Measurements from ENCODE around the gene ABCB1. TPM values are rescaled to one million over a fixed set of nuclear protein-coding genes. Genes with fewer than 3 reads are reported as not detected.

The ABCB1 gene
- polyA plus RNA-seq, 1 donor from 2014 or later, result 1.6 TPM

DNA sequence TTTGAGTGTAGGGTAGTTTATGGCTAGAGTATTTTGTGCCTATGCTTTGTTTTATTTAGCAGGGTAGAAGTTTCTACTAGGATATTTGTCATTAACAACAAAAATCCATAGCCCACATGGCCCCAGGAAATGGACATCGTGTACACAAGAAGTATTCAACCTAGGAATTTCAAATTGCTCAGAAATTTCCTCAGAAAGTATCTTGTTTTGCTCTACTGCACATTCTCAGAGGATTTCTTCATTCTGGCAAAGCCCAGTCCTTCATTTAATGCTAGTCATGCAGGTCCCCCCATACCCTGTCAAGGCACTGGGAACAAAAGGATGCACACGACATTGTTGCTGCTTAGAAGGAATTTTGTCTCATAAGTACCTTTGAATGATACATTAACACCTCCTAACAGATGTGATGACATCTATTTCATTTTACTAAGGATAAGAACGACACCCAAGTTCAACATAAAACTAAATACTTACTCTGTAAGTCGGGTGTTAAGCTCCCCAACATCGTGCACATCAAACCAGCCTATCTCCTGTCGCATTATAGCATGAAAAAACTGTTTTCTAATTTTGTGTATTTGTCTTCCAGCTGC is 34.3 kb downstream of the ABCB1 start (continued):
- TF ChIP-seq MXI1 (conservative IDR thresholded peaks at IDR 0.05; ENCODE audit: poor library complexity, severe bottlenecking) (no peak), EP300 (conservative IDR thresholded peaks at IDR 0.05; ENCODE audit: poor library complexity, severe bottlenecking) (no peak), TAF1 (IDR thresholded peaks at IDR 0.05; ENCODE audit: low read depth) (no peak)

DNA sequence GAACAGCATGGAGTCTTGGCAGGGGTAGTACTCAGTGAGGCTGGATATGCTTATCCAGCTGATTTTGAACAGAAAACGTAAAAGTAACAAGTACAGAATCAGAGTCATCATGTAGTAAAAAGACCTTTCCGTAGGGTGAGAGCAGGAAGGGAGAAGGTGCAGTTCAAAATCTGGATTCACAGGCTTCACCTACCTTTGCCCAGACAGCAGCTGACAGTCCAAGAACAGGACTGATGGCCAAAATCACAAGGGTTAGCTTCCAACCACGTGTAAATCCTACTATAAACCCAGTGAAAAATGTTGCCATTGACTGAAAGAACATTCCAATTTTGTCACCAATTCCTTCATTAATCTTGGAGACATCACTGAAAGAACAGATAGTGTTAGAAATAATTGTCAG is 34.8 kb downstream of the ABCB1 start:
- H3K36me3 ChIP-seq (ENCODE audit: insufficient read depth, low read length), result no peaks in the 10 kb centered on the region
- no peaks in the 10 kb centered on the region for H3K27me3 ChIP-seq (ENCODE audit: insufficient read depth, low read depth, low read length)
- no peaks in the 10 kb centered on the region for H4K20me1 ChIP-seq (ENCODE audit: insufficient read depth)
- no peak overlapping the region for H3K4me2 ChIP-seq (ENCODE audit: low read length)
- no peaks in the 10 kb centered on the region for H3F3A ChIP-seq (ENCODE audit: insufficient read depth, low read length, poor library complexity, severe bottlenecking)
- no peak overlapping the region for H3K9ac ChIP-seq (ENCODE audit: low read length)
- H3K9me3 ChIP-seq (ENCODE audit: low read length), result no peaks in the 10 kb centered on the region
- no peak overlapping the region for H2AFZ ChIP-seq (ENCODE audit: low read depth, low read length)
- no peak overlapping the region for H3K4me3 ChIP-seq (ENCODE audit: low read length)
- TF ChIP-seq TAF1 (IDR thresholded peaks at IDR 0.05; ENCODE audit: low read depth) (no peak), EP300 (conservative IDR thresholded peaks at IDR 0.05; ENCODE audit: poor library complexity, severe bottlenecking) (no peak), SMC3 (conservative IDR thresholded peaks at IDR 0.05; ENCODE audit: poor library complexity) (no peak), EZH2 (IDR thresholded peaks at IDR 0.05; ENCODE audit: borderline replicate concordance, insufficient read depth, low read length, poor library complexity, severe bottlenecking) (no peak)
- TF ChIP-seq, protein P1, sequence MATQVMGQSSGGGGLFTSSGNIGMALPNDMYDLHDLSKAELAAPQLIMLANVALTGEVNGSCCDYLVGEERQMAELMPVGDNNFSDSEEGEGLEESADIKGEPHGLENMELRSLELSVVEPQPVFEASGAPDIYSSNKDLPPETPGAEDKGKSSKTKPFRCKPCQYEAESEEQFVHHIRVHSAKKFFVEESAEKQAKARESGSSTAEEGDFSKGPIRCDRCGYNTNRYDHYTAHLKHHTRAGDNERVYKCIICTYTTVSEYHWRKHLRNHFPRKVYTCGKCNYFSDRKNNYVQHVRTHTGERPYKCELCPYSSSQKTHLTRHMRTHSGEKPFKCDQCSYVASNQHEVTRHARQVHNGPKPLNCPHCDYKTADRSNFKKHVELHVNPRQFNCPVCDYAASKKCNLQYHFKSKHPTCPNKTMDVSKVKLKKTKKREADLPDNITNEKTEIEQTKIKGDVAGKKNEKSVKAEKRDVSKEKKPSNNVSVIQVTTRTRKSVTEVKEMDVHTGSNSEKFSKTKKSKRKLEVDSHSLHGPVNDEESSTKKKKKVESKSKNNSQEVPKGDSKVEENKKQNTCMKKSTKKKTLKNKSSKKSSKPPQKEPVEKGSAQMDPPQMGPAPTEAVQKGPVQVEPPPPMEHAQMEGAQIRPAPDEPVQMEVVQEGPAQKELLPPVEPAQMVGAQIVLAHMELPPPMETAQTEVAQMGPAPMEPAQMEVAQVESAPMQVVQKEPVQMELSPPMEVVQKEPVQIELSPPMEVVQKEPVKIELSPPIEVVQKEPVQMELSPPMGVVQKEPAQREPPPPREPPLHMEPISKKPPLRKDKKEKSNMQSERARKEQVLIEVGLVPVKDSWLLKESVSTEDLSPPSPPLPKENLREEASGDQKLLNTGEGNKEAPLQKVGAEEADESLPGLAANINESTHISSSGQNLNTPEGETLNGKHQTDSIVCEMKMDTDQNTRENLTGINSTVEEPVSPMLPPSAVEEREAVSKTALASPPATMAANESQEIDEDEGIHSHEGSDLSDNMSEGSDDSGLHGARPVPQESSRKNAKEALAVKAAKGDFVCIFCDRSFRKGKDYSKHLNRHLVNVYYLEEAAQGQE (IDR thresholded peaks at IDR 0.05; ENCODE audit: borderline replicate concordance), result no peak
- TF ChIP-seq, protein P2, sequence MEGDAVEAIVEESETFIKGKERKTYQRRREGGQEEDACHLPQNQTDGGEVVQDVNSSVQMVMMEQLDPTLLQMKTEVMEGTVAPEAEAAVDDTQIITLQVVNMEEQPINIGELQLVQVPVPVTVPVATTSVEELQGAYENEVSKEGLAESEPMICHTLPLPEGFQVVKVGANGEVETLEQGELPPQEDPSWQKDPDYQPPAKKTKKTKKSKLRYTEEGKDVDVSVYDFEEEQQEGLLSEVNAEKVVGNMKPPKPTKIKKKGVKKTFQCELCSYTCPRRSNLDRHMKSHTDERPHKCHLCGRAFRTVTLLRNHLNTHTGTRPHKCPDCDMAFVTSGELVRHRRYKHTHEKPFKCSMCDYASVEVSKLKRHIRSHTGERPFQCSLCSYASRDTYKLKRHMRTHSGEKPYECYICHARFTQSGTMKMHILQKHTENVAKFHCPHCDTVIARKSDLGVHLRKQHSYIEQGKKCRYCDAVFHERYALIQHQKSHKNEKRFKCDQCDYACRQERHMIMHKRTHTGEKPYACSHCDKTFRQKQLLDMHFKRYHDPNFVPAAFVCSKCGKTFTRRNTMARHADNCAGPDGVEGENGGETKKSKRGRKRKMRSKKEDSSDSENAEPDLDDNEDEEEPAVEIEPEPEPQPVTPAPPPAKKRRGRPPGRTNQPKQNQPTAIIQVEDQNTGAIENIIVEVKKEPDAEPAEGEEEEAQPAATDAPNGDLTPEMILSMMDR (IDR thresholded peaks at IDR 0.05; ENCODE audit: poor library complexity, severe bottlenecking), result no peak
- H3K27ac ChIP-seq (ENCODE audit: low read length), result no peak overlapping the region
- no peaks in the 10 kb centered on the region for H3K79me2 ChIP-seq (replicated peaks; ENCODE audit: insufficient read depth, low read length)
- no peaks in the 10 kb centered on the region for H3K9me2 ChIP-seq (ENCODE audit: insufficient read depth, low read length)

DNA sequence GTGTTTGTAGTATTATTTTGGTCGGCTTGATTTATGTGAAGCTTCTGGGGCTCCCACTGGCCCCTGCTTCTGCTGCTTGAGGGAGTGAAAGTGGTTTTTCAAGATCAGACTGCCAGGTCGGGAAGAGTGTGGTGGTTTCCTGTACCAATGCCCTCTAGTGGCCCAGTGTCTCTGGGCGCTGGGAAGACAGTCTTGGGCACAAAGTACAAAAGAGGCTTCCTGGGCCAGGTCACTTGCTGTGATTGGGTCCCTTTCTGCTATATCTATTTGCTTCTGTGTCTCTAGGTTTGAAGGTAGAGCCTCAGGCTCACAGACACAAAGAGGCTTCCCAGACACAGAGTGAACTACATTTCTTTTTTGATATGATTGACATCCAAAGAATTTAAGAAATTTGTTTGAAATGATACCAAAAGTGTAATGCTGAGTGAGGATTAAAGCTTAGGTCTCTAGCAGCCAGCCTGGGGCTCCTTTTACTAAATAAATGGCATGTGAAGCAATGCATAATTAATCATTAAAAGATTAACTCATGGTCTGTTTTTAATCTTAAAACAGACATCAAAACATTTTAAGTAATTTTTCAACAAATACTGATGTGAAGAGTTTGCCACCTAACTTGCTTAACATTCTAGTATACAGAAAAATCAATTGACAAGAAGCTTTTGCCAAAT is 36.3 kb downstream of the ABCB1 start:
- H3K27me3 ChIP-seq (ENCODE audit: insufficient read depth, low read depth, low read length), result no peaks in the 10 kb centered on the region
- no peaks in the 10 kb centered on the region for H3K9me3 ChIP-seq (ENCODE audit: low read length)
- no peak overlapping the region for H3K4me3 ChIP-seq (ENCODE audit: low read length)
- H3K36me3 ChIP-seq (ENCODE audit: insufficient read depth, low read length), result no peaks in the 10 kb centered on the region
- H3K9me2 ChIP-seq (ENCODE audit: insufficient read depth, low read length), result no peaks in the 10 kb centered on the region
- H3K79me2 ChIP-seq (replicated peaks; ENCODE audit: insufficient read depth, low read length), result no peaks in the 10 kb centered on the region
- H4K20me1 ChIP-seq (ENCODE audit: insufficient read depth), result no peaks in the 10 kb centered on the region
- no peak overlapping the region for H3K9ac ChIP-seq (ENCODE audit: low read length)
- H3K27ac ChIP-seq (ENCODE audit: low read length), result no peak overlapping the region
- no peaks in the 10 kb centered on the region for H3F3A ChIP-seq (ENCODE audit: insufficient read depth, low read length, poor library complexity, severe bottlenecking)
- H2AFZ ChIP-seq (ENCODE audit: low read depth, low read length), result no peak overlapping the region
- no peak overlapping the region for H3K4me2 ChIP-seq (ENCODE audit: low read length)
- no peak for TF ChIP-seq TAF1 (IDR thresholded peaks at IDR 0.05; ENCODE audit: low read depth)
- TF ChIP-seq, protein P1 (IDR thresholded peaks at IDR 0.05; ENCODE audit: borderline replicate concordance), result no peak
- no peak for TF ChIP-seq SMC3 (conservative IDR thresholded peaks at IDR 0.05; ENCODE audit: poor library complexity)
- TF ChIP-seq RAD21 (conservative IDR thresholded peaks at IDR 0.05), result no peak
- TF ChIP-seq POLR2AphosphoS5 (IDR thresholded peaks at IDR 0.05), result no peak
- TF ChIP-seq MXI1 (conservative IDR thresholded peaks at IDR 0.05; ENCODE audit: poor library complexity, severe bottlenecking), result no peak
- TF ChIP-seq, protein P2 (IDR thresholded peaks at IDR 0.05; ENCODE audit: poor library complexity, severe bottlenecking), result no peak
- no peak for TF ChIP-seq EZH2 (IDR thresholded peaks at IDR 0.05; ENCODE audit: borderline replicate concordance, insufficient read depth, low read length, poor library complexity, severe bottlenecking)

All from neural cell (in vitro differentiated cells).